SK-N-SH (cell line): ENCODE measurements around the gene RAB40C. TPM values are rescaled to one million over a fixed set of nuclear protein-coding genes. Genes with fewer than 3 reads are reported as not detected.

ENCODE experiments used
- CTCF ChIA-PET: fragments of 300-600, 350-600 bp; formaldehyde crosslinking; extraction: SDS; loops from one replicate; lab custom pipeline; 2021; lab: Yijun Ruan, JAX
- POLR2A ChIA-PET: fragments of 350-600 bp; sonication (Branson Sonifier 250); formaldehyde crosslinking; extraction: SDS; loops from one replicate; lab custom pipeline; 2020; ENCODE audit warnings: antibody characterized with exemption, inconsistent platforms; lab: Yijun Ruan, JAX
- DNase-seq: peaks from one replicate; pipeline ENCODE4 v3.0.0; 2012
- H2AFZ ChIP-seq: fragments of 200-600 bp; sonication (generic); 2 replicates; pipeline ENCODE4 v1.8.1; 2016; ENCODE audit warnings: antibody characterized with exemption, mild to moderate bottlenecking, low read depth
- H3F3A ChIP-seq: fragments of 200-600 bp; sonication (generic); replicated peaks from 2 replicates; pipeline ENCODE3; 2016; ENCODE audit warnings: antibody characterized with exemption, mild to moderate bottlenecking; ENCODE audit not compliant: insufficient read depth
- H3K27ac ChIP-seq, 2 experiments: fragments of 200-500 bp in 1 of 2; fragments of 200-600 bp in 1 of 2; sonication (Bioruptor generic) in 1 of 2; sonication (generic), shearing (Covaris generic) in 1 of 2; 2 replicates each; pipeline versions ENCODE4 v1.5.1 to v1.6.1; 2014 to 2016; ENCODE audit warnings: low read depth in 2 of 2, inconsistent platforms in 1 of 2, low read length in 1 of 2, mild to moderate bottlenecking in 1 of 2, mixed read lengths in 1 of 2
- H3K27me3 ChIP-seq: fragments of 200-600 bp; sonication (generic), shearing (Covaris generic); 2 replicates; pipeline ENCODE4 v1.6.1; 2016; ENCODE audit warnings: mixed run types; ENCODE audit not compliant: insufficient read depth
- H3K36me3 ChIP-seq, 2 experiments: fragments of 200-500 bp in 1 of 2; fragments of 200-600 bp in 1 of 2; sonication (Bioruptor generic) in 1 of 2; sonication (generic) in 1 of 2; replicated peaks in 1 of 2; 2 replicates each; pipeline versions ENCODE3 to v1.5.1; 2014 to 2016; ENCODE audit warnings: low read length in 1 of 2, mild to moderate bottlenecking in 1 of 2; ENCODE audit not compliant: insufficient read depth in 2 of 2, control insufficient read depth in 1 of 2
- H3K4me1 ChIP-seq, 2 experiments: fragments of 200-500 bp in 1 of 2; fragments of 200-600 bp in 1 of 2; sonication (Bioruptor generic) in 1 of 2; sonication (generic), shearing (Covaris generic) in 1 of 2; 2 replicates each; pipeline versions ENCODE4 v1.5.1 to v1.6.1; 2014 to 2016; ENCODE audit warnings: low read depth in 1 of 2, low read length in 1 of 2, mixed run types in 1 of 2; ENCODE audit not compliant: insufficient read depth in 2 of 2, control insufficient read depth in 1 of 2
- H3K4me2 ChIP-seq: fragments of 200-600 bp; sonication (generic), shearing (Covaris generic); 2 replicates; pipeline ENCODE4 v1.6.1; 2017; ENCODE audit warnings: mixed run types
- H3K4me3 ChIP-seq, 2 experiments: fragments of 200-500 bp in 1 of 2; fragments of 200-600 bp in 1 of 2; sonication (Bioruptor generic) in 1 of 2; sonication (generic), shearing (Covaris generic) in 1 of 2; 2 replicates each; pipeline versions ENCODE4 v1.5.1 to v1.8.1; 2014 to 2016; ENCODE audit warnings: low read depth in 2 of 2, inconsistent platforms in 1 of 2, low read length in 1 of 2, mild to moderate bottlenecking in 1 of 2, mixed read lengths in 1 of 2, moderate library complexity in 1 of 2
- H3K79me2 ChIP-seq: fragments of 200-600 bp; sonication (generic); 2 replicates; pipeline ENCODE4 v1.8.1; 2017; ENCODE audit warnings: mild to moderate bottlenecking; ENCODE audit not compliant: insufficient read depth
- H3K9ac ChIP-seq: fragments of 200-600 bp; sonication (generic); 2 replicates; pipeline ENCODE4 v1.6.1; 2017; ENCODE audit warnings: mixed run types
- H3K9me2 ChIP-seq: fragments of 200-600 bp; sonication (generic); 2 replicates; pipeline ENCODE4 v1.6.1; 2017; ENCODE audit warnings: mixed run types
- H3K9me3 ChIP-seq: fragments of 200-600 bp; sonication (generic); 2 replicates; pipeline ENCODE4 v1.6.1; 2017; ENCODE audit warnings: mixed run types, mild to moderate bottlenecking, moderate library complexity
- H4K20me1 ChIP-seq: fragments of 200-600 bp; sonication (generic); 2 replicates; pipeline ENCODE4 v1.6.1; 2017; ENCODE audit warnings: mild to moderate bottlenecking, mixed run types; ENCODE audit not compliant: insufficient read depth
- CHD2 ChIP-seq: fragments of 150-350 bp; IDR thresholded peaks from 2 replicates; pipeline ENCODE4 v1.6.1; 2018; ENCODE audit warnings: low read length; ENCODE audit not compliant: partially characterized antibody
- CTCF ChIP-seq: fragments of 200-600 bp; sonication (generic); IDR thresholded peaks from 2 replicates; pipeline ENCODE4 v1.6.1; 2017; ENCODE audit warnings: antibody characterized with exemption, mild to moderate bottlenecking, moderate library complexity
- EP300 ChIP-seq, 2 experiments: IDR thresholded peaks; 2 replicates each; pipeline versions ENCODE4 v1.4.0 to v1.6.1; 2012; ENCODE audit warnings: borderline replicate concordance in 1 of 2, low read depth in 1 of 2, low read length in 1 of 2
- FOXJ3 ChIP-seq: sonication (generic); formaldehyde crosslinking; IDR thresholded peaks from 2 replicates; pipeline ENCODE4 v1.5.1; 2020; ENCODE audit warnings: mild to moderate bottlenecking, missing genetic modification reagents
- FOXM1 ChIP-seq: IDR thresholded peaks from 2 replicates; pipeline ENCODE4 v1.4.0; 2012; ENCODE audit warnings: low read depth, mild to moderate bottlenecking
- GABPA ChIP-seq: IDR thresholded peaks from 2 replicates; pipeline ENCODE4 v1.4.0; 2012; ENCODE audit warnings: low read depth, mild to moderate bottlenecking
- JUND ChIP-seq: IDR thresholded peaks from 2 replicates; pipeline ENCODE4 v1.4.0; 2012
- NRF1 ChIP-seq: IDR thresholded peaks from 2 replicates; pipeline ENCODE4 v1.6.1; 2012; ENCODE audit warnings: low read depth, mild to moderate bottlenecking, low read length
- POLR2AphosphoS5 ChIP-seq: IDR thresholded peaks from 2 replicates; pipeline ENCODE4 v1.6.1; 2012; ENCODE audit warnings: low read depth, low read length
- RXRA ChIP-seq: IDR thresholded peaks from 2 replicates; pipeline ENCODE4 v1.4.0; 2012; ENCODE audit warnings: low read depth, mild to moderate bottlenecking, borderline replicate concordance
- SMC3 ChIP-seq: IDR thresholded peaks from 2 replicates; pipeline ENCODE4 v1.6.1; 2012; ENCODE audit warnings: low read depth, low read length, improper control_type of control experiment
- TAF1 ChIP-seq: IDR thresholded peaks from 2 replicates; pipeline ENCODE4 v1.6.1; 2012; ENCODE audit warnings: low read depth, mild to moderate bottlenecking, low read length, moderate library complexity, borderline replicate concordance
- TCF12 ChIP-seq: IDR thresholded peaks from 2 replicates; pipeline ENCODE4 v1.4.0; 2012
- TEAD4 ChIP-seq: IDR thresholded peaks from 2 replicates; pipeline ENCODE4 v1.4.0; 2012; ENCODE audit warnings: mild to moderate bottlenecking, borderline replicate concordance; ENCODE audit not compliant: insufficient read depth
- USF2 ChIP-seq: fragments of 150-350 bp; IDR thresholded peaks from 2 replicates; pipeline ENCODE4 v1.6.1; 2017; ENCODE audit warnings: antibody characterized with exemption, low read length, low read depth, borderline replicate concordance
- WGBS: methylation state at CpG from one replicate; pipeline ENCODE4 v1.1.6; 2017; ENCODE audit warnings: low lambda C conversion rate; 5-methylcytosine and 5-hydroxymethylcytosine counted together
- polyA plus RNA-seq, 3 experiments: library from polyadenylated mRNA; depleted of rRNA; stranded (reverse); fragments of >200 nt; gene quantifications; 2 replicates each; pipeline ENCODE4 v1.2.3, GENCODE V29; 2012
- TF ChIP-seq, protein P1 (sequence below): IDR thresholded peaks from 2 replicates; pipeline ENCODE4 v1.4.0; 2012; ENCODE audit warnings: low read depth, borderline replicate concordance
- TF ChIP-seq, protein P2 (sequence below): IDR thresholded peaks from 2 replicates; pipeline ENCODE4 v1.6.1; 2012; ENCODE audit warnings: mild to moderate bottlenecking, low read depth, low read length, moderate library complexity

RAB40C gene
- polyA plus RNA-seq, 1 of the 3 experiments (the other 2 are of a cell fraction), result 13.0 TPM

DNA sequence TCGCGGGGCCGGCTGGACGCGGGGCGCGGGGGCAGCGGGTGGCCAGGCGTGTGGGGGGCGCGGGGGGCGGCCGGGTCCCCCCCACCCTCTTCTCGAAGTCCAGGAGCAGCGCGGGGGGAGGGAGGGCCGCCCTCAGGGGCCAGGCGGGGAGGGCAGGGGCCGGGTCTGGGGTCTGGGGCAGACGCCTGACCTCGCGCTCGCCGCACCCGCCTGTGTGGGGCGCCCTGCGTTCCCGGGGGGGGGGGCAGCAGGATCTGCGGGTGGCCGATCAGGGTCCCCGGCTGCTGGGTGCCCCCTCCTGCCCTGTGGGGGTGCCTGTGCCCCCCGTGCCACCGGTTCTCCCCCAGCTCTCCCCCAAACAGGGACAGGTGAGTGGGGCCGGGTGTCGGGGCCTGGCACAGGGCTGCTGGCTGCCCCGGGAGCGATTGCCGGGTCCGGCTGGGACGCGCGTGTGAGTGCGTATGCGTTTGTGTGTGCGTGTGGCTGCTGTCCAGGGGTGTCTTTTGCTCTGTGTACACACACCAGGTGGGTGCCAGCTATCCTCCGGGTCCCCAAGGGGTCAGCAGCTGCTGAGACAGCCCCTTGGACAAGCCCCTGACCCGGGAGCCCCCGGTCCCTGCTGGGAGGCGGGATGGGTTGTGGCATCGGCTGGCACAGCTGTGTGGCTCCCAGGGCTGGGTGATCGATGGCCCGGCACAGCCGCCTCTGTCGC is 29.0 kb upstream of the RAB40C start:
- no peak overlapping the region for H3K4me2 ChIP-seq
- H3K9ac ChIP-seq, result no peak overlapping the region
- no peaks in the 10 kb centered on the region for H3K9me2 ChIP-seq
- peaks cover under 1 to 20% of the 10 kb centered on the region in 2 experiments; a peak in 1 of 4 replicates for H3K4me1 ChIP-seq
- H2AFZ ChIP-seq, result no peak overlapping the region
- no peaks in the 10 kb centered on the region for H3F3A ChIP-seq
- TF ChIP-seq EP300 (IDR thresholded peaks at IDR 0.05; ENCODE audit: borderline replicate concordance in 1 of 2, low read depth in 1 of 2, low read length in 1 of 2) (no peak), CHD2 (no peak), NRF1 (no peak), TAF1 (no peak), TEAD4 (no peak)
- H3K36me3 ChIP-seq, result no peaks in the 10 kb centered on the region
- DNase-seq, result peak; percentile 60
- ChIA-PET POLR2A (no interaction called here), CTCF (interaction anchor here (0.6 to 1.2 kb wide), 3 partner anchors 14 to 27 kb away, joined by 3 read pairs; no protein-coding TSS in a partner anchor)
- 0% methylated on average over 2 of the region's 54 CpGs for WGBS
- H3K27me3 ChIP-seq, result peaks cover 27% of the 10 kb centered on the region
- H4K20me1 ChIP-seq, result no peaks in the 10 kb centered on the region
- H3K4me3 ChIP-seq, result no peak overlapping the region
- no peak overlapping the region for H3K27ac ChIP-seq
- H3K9me3 ChIP-seq, result no peaks in the 10 kb centered on the region
- H3K79me2 ChIP-seq, result no peaks in the 10 kb centered on the region

DNA sequence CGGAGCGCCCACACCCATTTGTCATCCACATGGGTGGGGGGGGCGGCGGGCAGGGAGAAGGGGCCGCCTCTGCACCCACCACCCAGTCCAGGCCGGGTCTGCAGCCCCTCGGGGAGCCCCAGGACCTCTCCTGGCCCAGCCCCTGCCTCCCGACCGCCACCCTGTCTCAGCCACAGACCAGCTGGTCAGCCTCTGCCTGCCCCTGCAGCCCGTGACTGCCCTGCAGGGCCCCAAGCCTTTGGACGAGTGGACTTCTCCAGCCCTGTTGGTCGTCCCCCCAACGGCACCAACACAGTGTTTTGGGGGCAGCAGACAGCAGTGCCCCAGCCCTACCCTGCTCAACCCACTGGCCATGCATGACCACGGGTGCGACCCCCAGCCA is 28.5 kb upstream of the RAB40C start:
- peaks cover 27% of the 10 kb centered on the region for H3K27me3 ChIP-seq
- POLR2A ChIA-PET, result no interaction called here
- no peaks in the 10 kb centered on the region for H3K9me3 ChIP-seq
- H3K79me2 ChIP-seq, result no peaks in the 10 kb centered on the region
- WGBS, result 69% methylated on average over 7 of the region's 15 CpGs
- H3K9ac ChIP-seq, result no peak overlapping the region
- no peak overlapping the region for H3K4me2 ChIP-seq
- no peaks in the 10 kb centered on the region for H3K9me2 ChIP-seq
- no peak overlapping the region for H2AFZ ChIP-seq
- CTCF ChIA-PET, result interaction anchor here (0.6 to 1.2 kb wide), 3 partner anchors 14 to 27 kb away, joined by 3 read pairs; no protein-coding TSS in a partner anchor
- no peak overlapping the region for H3K4me3 ChIP-seq
- no peak for TF ChIP-seq SMC3
- TF ChIP-seq FOXM1, result no peak
- TF ChIP-seq USF2, result no peak
- TF ChIP-seq, protein P1, sequence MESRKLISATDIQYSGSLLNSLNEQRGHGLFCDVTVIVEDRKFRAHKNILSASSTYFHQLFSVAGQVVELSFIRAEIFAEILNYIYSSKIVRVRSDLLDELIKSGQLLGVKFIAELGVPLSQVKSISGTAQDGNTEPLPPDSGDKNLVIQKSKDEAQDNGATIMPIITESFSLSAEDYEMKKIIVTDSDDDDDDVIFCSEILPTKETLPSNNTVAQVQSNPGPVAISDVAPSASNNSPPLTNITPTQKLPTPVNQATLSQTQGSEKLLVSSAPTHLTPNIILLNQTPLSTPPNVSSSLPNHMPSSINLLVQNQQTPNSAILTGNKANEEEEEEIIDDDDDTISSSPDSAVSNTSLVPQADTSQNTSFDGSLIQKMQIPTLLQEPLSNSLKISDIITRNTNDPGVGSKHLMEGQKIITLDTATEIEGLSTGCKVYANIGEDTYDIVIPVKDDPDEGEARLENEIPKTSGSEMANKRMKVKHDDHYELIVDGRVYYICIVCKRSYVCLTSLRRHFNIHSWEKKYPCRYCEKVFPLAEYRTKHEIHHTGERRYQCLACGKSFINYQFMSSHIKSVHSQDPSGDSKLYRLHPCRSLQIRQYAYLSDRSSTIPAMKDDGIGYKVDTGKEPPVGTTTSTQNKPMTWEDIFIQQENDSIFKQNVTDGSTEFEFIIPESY, result no peak
- TF ChIP-seq, protein P2, sequence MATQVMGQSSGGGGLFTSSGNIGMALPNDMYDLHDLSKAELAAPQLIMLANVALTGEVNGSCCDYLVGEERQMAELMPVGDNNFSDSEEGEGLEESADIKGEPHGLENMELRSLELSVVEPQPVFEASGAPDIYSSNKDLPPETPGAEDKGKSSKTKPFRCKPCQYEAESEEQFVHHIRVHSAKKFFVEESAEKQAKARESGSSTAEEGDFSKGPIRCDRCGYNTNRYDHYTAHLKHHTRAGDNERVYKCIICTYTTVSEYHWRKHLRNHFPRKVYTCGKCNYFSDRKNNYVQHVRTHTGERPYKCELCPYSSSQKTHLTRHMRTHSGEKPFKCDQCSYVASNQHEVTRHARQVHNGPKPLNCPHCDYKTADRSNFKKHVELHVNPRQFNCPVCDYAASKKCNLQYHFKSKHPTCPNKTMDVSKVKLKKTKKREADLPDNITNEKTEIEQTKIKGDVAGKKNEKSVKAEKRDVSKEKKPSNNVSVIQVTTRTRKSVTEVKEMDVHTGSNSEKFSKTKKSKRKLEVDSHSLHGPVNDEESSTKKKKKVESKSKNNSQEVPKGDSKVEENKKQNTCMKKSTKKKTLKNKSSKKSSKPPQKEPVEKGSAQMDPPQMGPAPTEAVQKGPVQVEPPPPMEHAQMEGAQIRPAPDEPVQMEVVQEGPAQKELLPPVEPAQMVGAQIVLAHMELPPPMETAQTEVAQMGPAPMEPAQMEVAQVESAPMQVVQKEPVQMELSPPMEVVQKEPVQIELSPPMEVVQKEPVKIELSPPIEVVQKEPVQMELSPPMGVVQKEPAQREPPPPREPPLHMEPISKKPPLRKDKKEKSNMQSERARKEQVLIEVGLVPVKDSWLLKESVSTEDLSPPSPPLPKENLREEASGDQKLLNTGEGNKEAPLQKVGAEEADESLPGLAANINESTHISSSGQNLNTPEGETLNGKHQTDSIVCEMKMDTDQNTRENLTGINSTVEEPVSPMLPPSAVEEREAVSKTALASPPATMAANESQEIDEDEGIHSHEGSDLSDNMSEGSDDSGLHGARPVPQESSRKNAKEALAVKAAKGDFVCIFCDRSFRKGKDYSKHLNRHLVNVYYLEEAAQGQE, result no peak
- no peak for TF ChIP-seq EP300 (IDR thresholded peaks at IDR 0.05; ENCODE audit: borderline replicate concordance in 1 of 2, low read depth in 1 of 2, low read length in 1 of 2)
- no peak for TF ChIP-seq POLR2AphosphoS5
- TF ChIP-seq JUND, result no peak
- TF ChIP-seq RXRA, result no peak
- no peak for TF ChIP-seq NRF1
- no peak for TF ChIP-seq FOXJ3 (CRISPR knock-in tag)
- no peak for TF ChIP-seq GABPA
- TF ChIP-seq TCF12, result no peak
- TF ChIP-seq CTCF, result no peak
- H3K27ac ChIP-seq, result no peak overlapping the region
- no peaks in the 10 kb centered on the region for H4K20me1 ChIP-seq
- H3K4me1 ChIP-seq, result peaks cover 6 to 24% of the 10 kb centered on the region in 2 experiments; a peak in 1 of 4 replicates
- H3K36me3 ChIP-seq, result no peaks in the 10 kb centered on the region
- no peaks in the 10 kb centered on the region for H3F3A ChIP-seq
- DNase-seq, result no peak
